ENCODE results near the gene GALK2. TPM values are rescaled to one million over a fixed set of nuclear protein-coding genes. Genes with fewer than 3 reads are reported as not detected.

GALK2 gene
- total and polyA plus RNA-seq, 2 donors (not counting 1 experiment from before 2014, with no cell fraction given), result 11.2 to 23.1 TPM

- Mint-ChIP-seq H3K4me1 (no peaks in the 10 kb centered on the region), H3K27ac (no peak overlapping the region), H3K9me3 (ENCODE audit: insufficient read depth) (no peaks in the 10 kb centered on the region), H3K4me3 (no peak overlapping the region), H3K27me3 (no peaks in the 10 kb centered on the region)
- H2AFZ ChIP-seq (ENCODE audit: insufficient read depth, low read depth, low read length, poor library complexity, severe bottlenecking), result no peak overlapping the region
- no peak overlapping the region for H3K27ac ChIP-seq (ENCODE audit: low read length in 2 of 2)
- ChIA-PET CTCF (no interaction called here), POLR2A (no interaction called here)
- DNase-seq (no peak), ATAC-seq (ENCODE audit: low read depth) (no peak)
- no peaks in the 10 kb centered on the region for H3K79me2 ChIP-seq (ENCODE audit: control insufficient read depth, insufficient read depth, low read length)
- no peaks in the 10 kb centered on the region for H3K4me1 ChIP-seq (ENCODE audit: control insufficient read depth in 2 of 2, insufficient read depth in 2 of 2, low read length in 2 of 2)
- H3K27me3 ChIP-seq (replicated peaks in 1 of 4; ENCODE audit: control extremely low read depth in 1 of 4, control insufficient read depth in 3 of 4, insufficient read depth in 4 of 4, low read length in 3 of 4), result no peaks in the 10 kb centered on the region
- intact Hi-C loops (cut with micrococcal nuclease), result no loop called here
- no peak overlapping the region for H3K4me2 ChIP-seq (replicated peaks; ENCODE audit: low read depth, low read length, poor library complexity, severe bottlenecking)
- H3K9ac ChIP-seq (ENCODE audit: low read length), result no peak overlapping the region
- no peaks in the 10 kb centered on the region for H4K20me1 ChIP-seq (ENCODE audit: control insufficient read depth, insufficient read depth, low read length, poor library complexity, severe bottlenecking)
- TF ChIP-seq CTCF (IDR thresholded peaks at IDR 0.05) (no peak), EZH2 (IDR thresholded peaks at IDR 0.05; ENCODE audit: borderline replicate concordance, insufficient read depth, low read depth, low read length, poor library complexity, severe bottlenecking) (no peak)
- H3K9me3 ChIP-seq (ENCODE audit: control extremely low read depth in 1 of 3, control insufficient read depth in 2 of 3, insufficient read depth in 1 of 3, low read length in 2 of 3), result no peaks in the 10 kb centered on the region
- H3K4me3 ChIP-seq (ENCODE audit: control extremely low read depth in 1 of 5, extremely low read depth in 1 of 5, insufficient read depth in 1 of 5, low read depth in 2 of 5, low read length in 4 of 5), result no peak overlapping the region
- no peaks in the 10 kb centered on the region for H3K36me3 ChIP-seq (replicated peaks in 1 of 2; ENCODE audit: control extremely low read depth in 1 of 2, control insufficient read depth in 1 of 2, extremely low read depth in 1 of 2, insufficient read depth in 2 of 2, low read length in 1 of 2)
- no CpG with 5 or more reads among the region's 2 CpGs for WGBS (ENCODE audit: insufficient coverage)
Observed at GRCh38 chr15:49273734-49274318, 103.8 kb downstream of the GALK2 start.

GRCh38 chr15:49278751-49279150, 108.7 kb downstream of the GALK2 start:
- Mint-ChIP-seq H3K27me3 (no peaks in the 10 kb centered on the region), H3K4me3 (no peak overlapping the region), H3K9me3 (ENCODE audit: insufficient read depth) (no peaks in the 10 kb centered on the region), H3K4me1 (no peaks in the 10 kb centered on the region), H3K27ac (no peak overlapping the region)
- Histone ChIP-seq H3K4me2 (replicated peaks; ENCODE audit: low read depth, low read length, poor library complexity, severe bottlenecking) (no peak overlapping the region), H3K9me3 (ENCODE audit: control extremely low read depth in 1 of 3, control insufficient read depth in 2 of 3, insufficient read depth in 1 of 3, low read length in 2 of 3) (no peaks in the 10 kb centered on the region), H3K4me3 (ENCODE audit: control extremely low read depth in 1 of 5, extremely low read depth in 1 of 5, insufficient read depth in 1 of 5, low read depth in 2 of 5, low read length in 4 of 5) (no peak overlapping the region), H3K27ac (ENCODE audit: low read length in 2 of 2) (no peak overlapping the region), H3K9ac (ENCODE audit: low read length) (no peak overlapping the region), H3K79me2 (ENCODE audit: control insufficient read depth, insufficient read depth, low read length) (no peaks in the 10 kb centered on the region), H3K4me1 (ENCODE audit: control insufficient read depth in 2 of 2, insufficient read depth in 2 of 2, low read length in 2 of 2) (no peaks in the 10 kb centered on the region), H4K20me1 (ENCODE audit: control insufficient read depth, insufficient read depth, low read length, poor library complexity, severe bottlenecking) (no peaks in the 10 kb centered on the region), H3K36me3 (replicated peaks in 1 of 2; ENCODE audit: control extremely low read depth in 1 of 2, control insufficient read depth in 1 of 2, extremely low read depth in 1 of 2, insufficient read depth in 2 of 2, low read length in 1 of 2) (peaks cover 2 to 8% of the 10 kb centered on the region in 2 experiments), H3K27me3 (replicated peaks in 1 of 4; ENCODE audit: control extremely low read depth in 1 of 4, control insufficient read depth in 3 of 4, insufficient read depth in 4 of 4, low read length in 3 of 4) (no peaks in the 10 kb centered on the region), H2AFZ (ENCODE audit: insufficient read depth, low read depth, low read length, poor library complexity, severe bottlenecking) (no peak overlapping the region)
- POLR2A ChIA-PET, result no interaction called here
- TF ChIP-seq EZH2 (IDR thresholded peaks at IDR 0.05; ENCODE audit: borderline replicate concordance, insufficient read depth, low read depth, low read length, poor library complexity, severe bottlenecking) (no peak), CTCF (IDR thresholded peaks at IDR 0.05) (no peak)
- CTCF ChIA-PET, result no interaction called here
- intact Hi-C loops (cut with micrococcal nuclease), result no loop called here
- no peak for DNase-seq
- ATAC-seq (ENCODE audit: low read depth), result no peak
- WGBS (ENCODE audit: insufficient coverage), result 100% methylated on average over 1 of the region's 5 CpGs
